Brain microvascular endothelial cell (primary cell): ENCODE data around the gene TMEM270.
"Not testable (repeated sequence)": the region's sequence is repeated elsewhere in the genome, so short reads cannot be mapped to it uniquely, and the experiment has no call there.

Experiments
- DNase-seq: peaks from one replicate; pipeline ENCODE4 v3.0.0-alpha.2; 2020
- H3K27ac ChIP-seq: fragments of 250-450 bp; sonication (Bioruptor Pico); 2 replicates; pipeline ENCODE4 v1.5.1; 2020; ENCODE audit warnings: mild to moderate bottlenecking, moderate library complexity
- H3K27me3 ChIP-seq: fragments of 250-450 bp; sonication (Bioruptor Pico); replicated peaks from 2 replicates; pipeline ENCODE4 v1.5.1; 2020; ENCODE audit warnings: mild to moderate bottlenecking
- H3K36me3 ChIP-seq: fragments of 250-450 bp; sonication (Bioruptor Pico); replicated peaks from 2 replicates; pipeline ENCODE4 v1.5.1; 2020; ENCODE audit warnings: mild to moderate bottlenecking
- H3K4me3 ChIP-seq: 2 replicates; pipeline ENCODE4 v1.5.1; 2011; ENCODE audit warnings: low read depth, mild to moderate bottlenecking, control low read depth, low read length, moderate library complexity
- CTCF ChIP-seq: IDR thresholded peaks from 2 replicates; pipeline ENCODE4 v1.5.1; 2011; ENCODE audit warnings: low read depth, mild to moderate bottlenecking, moderate library complexity, low read length, control low read depth, inconsistent platforms; ENCODE audit errors: missing control alignments
- in situ Hi-C: cut with HindIII; loops from 2 replicates; pipeline ENCODE4 v1.10.0; 2017; ENCODE audit warnings: low sequenced_read_pairs, low pct_ligation_motif_present

Gene TMEM270

DNA sequence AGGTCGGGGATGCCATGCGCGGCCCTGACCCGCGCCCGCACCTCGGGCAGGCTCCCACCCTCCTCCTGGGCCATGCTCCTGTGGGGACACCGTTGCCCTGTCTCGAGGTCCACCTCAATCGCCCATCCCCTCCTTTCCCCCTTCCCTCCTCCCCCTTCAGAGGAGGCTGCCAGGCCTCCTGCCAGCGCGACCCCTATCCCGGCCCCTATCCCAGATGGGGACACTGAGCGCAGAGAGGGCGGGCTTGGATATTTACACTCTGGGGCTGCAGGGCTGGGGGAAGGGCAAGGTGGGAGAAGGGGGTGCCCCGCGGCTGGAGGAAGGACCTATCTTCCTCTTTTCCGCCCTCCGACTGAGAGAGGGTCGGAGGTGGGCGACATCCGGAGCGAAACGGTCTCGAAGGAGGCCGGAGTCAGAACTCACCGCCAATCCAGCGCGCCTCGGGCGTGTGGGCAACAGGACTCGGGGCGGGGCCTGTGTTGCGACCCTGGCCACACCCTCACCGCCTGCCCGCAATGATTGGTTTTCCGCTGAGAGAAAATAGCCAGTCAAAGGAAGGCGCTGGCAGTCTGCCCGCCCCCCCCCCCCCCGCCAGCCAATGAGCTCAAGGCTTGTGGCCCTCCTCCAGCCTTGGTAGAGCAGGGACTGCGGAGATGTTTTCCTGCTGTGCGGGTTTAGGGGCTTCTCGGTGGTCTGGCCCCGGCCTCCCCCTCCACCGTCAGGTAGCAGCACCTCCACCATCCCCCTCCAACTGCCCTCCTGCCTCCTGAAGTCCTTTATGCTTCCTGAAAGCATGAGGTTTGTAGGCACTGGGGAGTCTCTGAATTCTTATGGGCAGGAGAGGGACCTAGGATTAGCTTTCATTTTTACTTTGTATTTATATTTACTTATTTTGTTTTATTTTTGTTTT lies 18.6 kb upstream of the TMEM270 start, which contains the start of gene METTL27:
METTL27 (minus strand) TSS at position 450 of the 910 bp plus-strand sequence; CDS start at position 74, 376 bp downstream.
- peak; percentile 91 for DNase-seq
- Histone ChIP-seq H3K36me3 (no peaks in the 10 kb centered on the region), H3K27me3 (no peaks in the 10 kb centered on the region), H3K27ac (peak within 1 kb of the TSS; percentile 26), H3K4me3 (peak within 1 kb of the TSS; percentile 72)
- in situ Hi-C loops, result no loop called here
- TF ChIP-seq CTCF, result no peak

- DNase-seq, result no peak
- Histone ChIP-seq H3K27me3 (no peaks in the 10 kb centered on the region), H3K27ac (no peak overlapping the region), H3K36me3 (no peaks in the 10 kb centered on the region), H3K4me3 (no peak overlapping the region)
- in situ Hi-C loops, result no loop called here
- no peak for TF ChIP-seq CTCF
These were observed 16.8 kb upstream of the TMEM270 start for GRCh38 chr7:73844131-73844547.

GRCh38 chr7:73844848-73845460 lies 16.0 kb upstream of the TMEM270 start:
- in situ Hi-C loops, result no loop called here
- Histone ChIP-seq H3K36me3 (no peaks in the 10 kb centered on the region), H3K27me3 (no peaks in the 10 kb centered on the region), H3K4me3 (no peak overlapping the region), H3K27ac (no peak overlapping the region)
- DNase-seq, result peak; percentile 7
- no peak for TF ChIP-seq CTCF

- H3K36me3 ChIP-seq, H3K27ac ChIP-seq, H3K4me3 ChIP-seq, in situ Hi-C loops, H3K27me3 ChIP-seq, DNase-seq: not testable (repeated sequence)
These were observed 15.2 kb upstream of the TMEM270 start for GRCh38 chr7:73845701-73846195.

DNA sequence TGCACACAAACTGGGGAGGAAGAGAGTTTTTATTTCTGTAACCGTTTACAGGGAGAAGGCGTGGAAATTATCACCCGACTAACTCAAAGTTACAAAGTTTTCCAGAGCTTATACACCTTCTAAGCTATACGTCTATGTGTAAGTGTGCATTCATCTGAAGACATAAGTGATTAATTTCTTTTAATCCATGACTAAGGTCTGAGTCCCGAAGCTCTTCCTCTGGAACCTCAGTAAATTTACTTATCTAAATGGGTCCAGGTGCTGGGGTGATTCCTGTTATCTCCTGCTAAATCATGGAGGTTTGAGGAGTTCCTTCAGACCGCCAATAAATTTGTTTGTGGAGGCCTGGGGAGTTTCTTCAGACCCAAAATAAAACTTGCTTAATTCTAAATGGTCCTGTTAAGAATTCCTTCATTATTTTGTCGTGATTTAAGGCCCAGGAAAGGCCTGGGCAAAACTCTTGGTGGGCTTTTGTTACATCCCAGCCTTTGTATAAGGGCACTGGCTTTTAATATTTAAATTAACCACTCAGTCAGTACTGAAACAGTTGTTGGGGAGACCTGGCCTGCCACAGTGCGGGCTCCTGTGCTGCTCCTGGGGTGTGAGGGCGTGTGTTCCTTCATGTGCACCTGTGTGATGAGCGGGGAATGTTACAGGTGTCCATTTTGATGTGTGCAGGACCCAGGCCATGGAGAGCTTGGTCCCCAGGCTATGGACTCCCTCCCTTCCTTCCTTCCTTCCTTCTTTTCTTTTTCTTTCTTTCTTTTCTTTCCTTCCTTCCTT lies 12.8 kb upstream of the TMEM270 start:
- no peak overlapping the region for H3K27ac ChIP-seq

More for the DNA sequence above, 12.8 kb upstream of the TMEM270 start:
- no peak for DNase-seq
- in situ Hi-C loops, result no loop called here
- no peak for TF ChIP-seq CTCF
- Histone ChIP-seq H3K27me3 (no peaks in the 10 kb centered on the region), H3K4me3 (no peak overlapping the region), H3K36me3 (no peaks in the 10 kb centered on the region)
